GM13977 (cell line): ENCODE measurements around the gene TDP1.

Source experiments
- DNase-seq: peaks from one replicate; pipeline ENCODE4 v3.0.0; 2012; ENCODE audit warnings: low spot score
- CTCF ChIP-seq: IDR thresholded peaks from 2 replicates; pipeline ENCODE4 v1.5.1; 2012; ENCODE audit warnings: mild to moderate bottlenecking, control low read depth; ENCODE audit not compliant: insufficient read depth; ENCODE audit errors: extremely low read depth, missing control alignments
- in situ Hi-C: fragments of 300-500 bp; cut with MboI; formaldehyde crosslinking; loops from one replicate; pipeline ENCODE4 v1.12.0; 2022; ENCODE audit warnings: low sequenced_read_pairs, low pct_unique_long_range_greater_than_20kb, mixed read lengths, inconsistent platforms; ENCODE audit not compliant: unreplicated experiment

TDP1 gene

GRCh38 chr14:90039253-90040010 is 83.7 kb downstream of the TDP1 start:
- DNase-seq: no peak
- TF ChIP-seq CTCF: no peak
- in situ Hi-C loops: no loop called here

- no peak for TF ChIP-seq CTCF
- in situ Hi-C loops: no loop called here
- no peak for DNase-seq
Measured at GRCh38 chr14:90040411-90040810, 84.7 kb downstream of the TDP1 start.

DNA sequence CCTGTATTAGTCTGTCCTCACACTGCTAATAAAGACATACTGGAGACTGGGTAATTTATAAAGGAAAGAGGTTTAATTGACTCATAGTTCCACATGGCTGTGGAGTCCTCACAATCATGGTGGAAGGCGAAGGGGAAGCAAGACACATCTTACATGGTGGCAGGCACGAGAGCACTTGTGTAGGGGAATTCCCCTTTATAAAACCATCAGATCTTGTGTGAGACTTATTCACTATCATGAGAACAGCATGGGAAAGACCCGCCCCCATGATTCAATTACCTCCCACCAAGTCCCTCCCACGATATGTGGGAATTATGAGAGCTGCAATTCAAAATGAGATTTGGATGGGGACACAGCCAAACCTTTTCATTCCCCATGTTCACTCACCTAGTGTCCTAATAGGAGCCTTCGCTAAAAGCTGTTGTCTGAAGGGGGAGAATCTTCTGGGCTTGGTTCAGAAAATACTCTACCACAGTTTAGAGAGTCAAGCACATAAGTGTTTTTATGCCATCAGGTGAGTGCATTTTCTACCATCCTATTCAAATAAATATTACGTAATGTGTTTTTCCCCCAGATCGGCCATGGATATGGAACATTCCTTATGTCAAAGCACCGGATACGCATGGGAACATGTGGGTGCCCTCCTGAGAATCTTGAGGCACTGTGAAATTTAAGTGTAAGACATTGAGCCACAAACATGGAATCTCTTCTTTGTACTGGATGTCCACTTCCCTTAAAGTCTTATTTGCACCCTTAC is 86.9 kb downstream of the TDP1 start:
- TF ChIP-seq CTCF: no peak
- DNase-seq: no peak
- in situ Hi-C loops: no loop called here

GRCh38 chr14:90045616-90046015 is 89.9 kb downstream of the TDP1 start:
- in situ Hi-C loops: no loop called here

DNA sequence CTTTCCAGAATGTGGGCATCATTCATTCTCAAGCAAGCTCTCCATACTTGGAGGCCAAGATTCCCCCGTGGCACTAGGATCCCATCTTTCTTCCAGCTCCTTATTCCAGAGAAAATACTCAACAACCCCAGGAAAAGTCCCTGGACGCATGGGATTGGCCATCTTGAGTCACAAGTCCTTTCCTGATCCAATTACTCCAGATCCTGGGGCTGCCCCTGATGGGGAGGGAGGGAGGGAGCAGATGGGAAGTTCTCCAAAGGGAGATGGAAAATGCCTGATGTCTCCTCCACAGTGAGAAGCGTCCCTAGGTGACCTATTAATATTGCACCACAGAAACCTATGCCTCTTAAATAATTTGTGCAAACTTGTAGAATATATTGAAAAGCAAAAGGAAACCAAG is 93.7 kb downstream of the TDP1 start:
- in situ Hi-C loops: no loop called here

More at GRCh38 chr14:90045616-90046015, 89.9 kb downstream of the TDP1 start:
- no peak for TF ChIP-seq CTCF
- DNase-seq: no peak

GRCh38 chr14:90050271-90050670 is 94.5 kb downstream of the TDP1 start:
- DNase-seq: no peak
- in situ Hi-C loops: no loop called here
- TF ChIP-seq CTCF: no peak

More for the DNA sequence above, 93.7 kb downstream of the TDP1 start:
- DNase-seq: no peak
- TF ChIP-seq CTCF: no peak
